ENCODE results near the gene C14orf132.

C14orf132 gene

DNA sequence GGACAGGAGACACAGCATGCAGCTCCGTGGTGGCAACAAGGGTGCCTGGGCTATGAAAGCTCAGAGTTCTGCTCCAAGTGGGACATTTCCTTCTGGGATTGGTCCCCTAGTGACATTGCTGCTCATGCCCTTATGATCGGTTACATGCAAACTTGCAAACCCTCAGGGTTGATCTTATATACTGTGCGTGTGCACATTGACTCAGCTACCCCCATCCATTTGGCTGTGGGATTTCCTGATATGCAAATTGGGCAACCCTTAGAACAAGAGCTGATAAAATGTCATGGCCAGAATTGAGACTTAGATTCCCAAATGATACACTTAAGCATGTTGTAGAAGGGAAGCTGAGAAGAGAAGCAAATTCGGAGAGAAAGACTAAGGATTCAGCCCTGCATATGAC is 92.7 kb downstream of the C14orf132 start:
- Mint-ChIP-seq H3K9me3 (no peaks in the 10 kb centered on the region), H3K27ac (no peak overlapping the region), H3K27me3 (ENCODE audit: low read depth) (no peaks in the 10 kb centered on the region), H3K36me3 (ENCODE audit: low read depth) (no peaks in the 10 kb centered on the region), H3K4me3 (no peak overlapping the region), H3K4me1 (ENCODE audit: low read depth) (peaks cover 2% of the 10 kb centered on the region)

DNA sequence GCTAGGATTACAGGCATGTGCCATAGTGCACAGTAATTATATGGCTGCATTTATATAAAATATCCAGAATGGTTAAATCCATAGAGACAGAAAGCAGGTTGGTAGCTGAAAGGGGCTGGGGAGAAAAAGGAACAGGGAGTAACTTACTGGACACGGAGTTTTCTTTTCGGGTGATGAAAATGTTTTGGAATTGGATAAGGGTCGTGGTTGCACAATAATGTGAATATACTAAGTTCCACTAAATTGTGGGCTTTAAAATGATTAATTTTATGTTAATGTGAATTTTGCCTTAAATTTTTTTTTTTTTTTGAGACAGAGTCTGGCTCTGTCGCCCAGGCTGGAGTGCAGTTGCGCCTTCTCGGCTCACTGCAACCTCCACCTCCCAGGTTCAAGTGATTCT is 95.3 kb downstream of the C14orf132 start:
- H3K27me3 Mint-ChIP-seq (ENCODE audit: low read depth) = no peaks in the 10 kb centered on the region

DNA sequence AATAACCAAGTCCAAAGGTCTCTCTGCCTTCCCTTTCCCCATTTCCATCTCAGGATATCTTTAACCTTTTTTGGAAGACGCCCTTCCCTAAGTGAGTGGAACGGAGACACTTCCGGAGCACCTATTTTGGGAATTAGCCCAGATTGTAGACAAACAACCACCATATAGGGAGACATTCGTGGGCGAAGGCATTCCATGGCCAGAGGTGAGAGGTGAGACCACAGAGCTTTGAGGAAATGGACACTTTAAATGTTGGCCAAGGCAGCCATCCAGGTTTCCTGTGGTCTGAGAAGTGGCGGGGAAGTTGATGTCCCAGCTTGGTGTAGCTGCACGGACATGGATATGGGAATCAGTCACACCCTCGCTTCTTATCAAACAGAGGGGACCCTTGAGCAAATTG is 96.1 kb downstream of the C14orf132 start:
- no peaks in the 10 kb centered on the region for H3K27me3 Mint-ChIP-seq (ENCODE audit: low read depth)
- no peaks in the 10 kb centered on the region for H3K4me1 Mint-ChIP-seq (ENCODE audit: low read depth)
- H3K9me3 Mint-ChIP-seq = no peaks in the 10 kb centered on the region
- H3K36me3 Mint-ChIP-seq (ENCODE audit: low read depth) = no peaks in the 10 kb centered on the region
- H3K27ac Mint-ChIP-seq = peak overlapping the region; percentile 37
- no peak overlapping the region for H3K4me3 Mint-ChIP-seq

More for the DNA sequence above, 95.3 kb downstream of the C14orf132 start:
- H3K4me3 Mint-ChIP-seq = no peak overlapping the region
- H3K36me3 Mint-ChIP-seq (ENCODE audit: low read depth) = no peaks in the 10 kb centered on the region
- no peaks in the 10 kb centered on the region for H3K9me3 Mint-ChIP-seq
- H3K4me1 Mint-ChIP-seq (ENCODE audit: low read depth) = no peaks in the 10 kb centered on the region
- no peak overlapping the region for H3K27ac Mint-ChIP-seq

DNA sequence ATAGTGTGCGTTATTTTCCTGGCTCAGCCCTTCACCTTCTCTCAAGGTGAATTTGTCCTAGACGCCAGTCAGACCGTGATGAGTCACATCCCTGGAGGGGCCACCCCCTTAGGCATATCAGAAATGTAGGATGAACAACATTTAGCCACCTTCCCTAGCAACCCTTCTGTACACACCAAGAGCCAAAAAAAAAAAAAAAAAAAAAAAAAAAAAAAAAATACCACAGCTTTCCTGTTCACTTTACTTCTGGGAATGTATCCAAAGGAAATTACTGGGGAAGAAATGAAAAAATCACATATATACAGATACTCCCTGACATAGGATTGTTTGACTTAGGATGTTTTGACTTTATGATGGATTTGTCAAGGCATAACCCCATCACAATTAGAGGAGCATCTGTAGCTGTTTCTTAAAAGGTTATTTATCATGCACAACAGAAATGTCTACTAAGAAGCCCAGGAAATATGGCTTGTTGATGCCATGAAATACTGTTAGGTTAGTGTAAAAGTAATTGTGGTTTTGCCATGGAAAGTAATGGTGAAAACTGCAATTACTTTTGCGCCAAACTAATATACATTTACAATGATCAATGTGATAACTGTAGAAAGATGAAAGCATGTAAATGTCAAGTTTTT is 97.3 kb downstream of the C14orf132 start:
- Mint-ChIP-seq H3K27me3 (ENCODE audit: low read depth) (no peaks in the 10 kb centered on the region), H3K4me3 (no peak overlapping the region), H3K9me3 (no peaks in the 10 kb centered on the region), H3K27ac (no peak overlapping the region), H3K36me3 (ENCODE audit: low read depth) (no peaks in the 10 kb centered on the region), H3K4me1 (ENCODE audit: low read depth) (no peaks in the 10 kb centered on the region)

DNA sequence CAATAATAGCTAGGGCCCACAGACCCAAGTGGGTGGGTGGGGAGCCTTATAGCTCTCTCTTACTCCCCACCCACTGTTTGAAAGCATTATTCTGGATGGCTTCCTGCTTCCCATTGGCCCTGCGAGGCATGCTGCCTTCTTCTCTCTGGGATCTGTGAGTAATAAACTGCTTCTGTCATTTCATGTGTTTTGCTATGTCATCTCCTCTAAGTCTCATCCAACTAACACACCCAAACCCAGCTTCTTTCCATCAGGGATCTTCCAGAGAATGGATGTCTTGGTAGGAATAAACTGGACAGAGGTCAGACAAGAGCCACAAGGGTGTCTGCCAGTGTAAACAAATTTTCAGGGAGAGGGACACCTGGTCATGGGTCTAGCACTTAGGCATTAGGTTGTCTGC is 99.1 kb downstream of the C14orf132 start:
- no peaks in the 10 kb centered on the region for H3K27me3 Mint-ChIP-seq (ENCODE audit: low read depth)

DNA sequence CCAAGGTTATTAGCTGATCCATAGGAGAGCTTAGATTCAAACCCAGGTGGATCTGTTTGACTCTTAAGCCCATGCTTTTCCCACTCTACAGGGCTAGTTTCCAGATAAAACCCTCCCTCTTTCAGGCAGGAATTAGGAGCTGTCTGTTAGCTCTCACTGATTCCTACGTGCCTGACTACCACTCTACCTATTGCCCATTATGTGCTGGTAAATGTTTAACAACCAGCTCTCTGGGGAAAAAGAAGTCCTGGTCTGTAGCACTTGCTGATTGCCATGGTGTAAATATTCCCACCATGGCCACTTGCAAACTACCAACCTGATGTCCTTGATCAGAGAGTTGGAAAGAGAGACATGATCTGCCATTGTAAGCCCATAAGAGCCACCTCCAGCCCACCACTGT is 100.0 kb downstream of the C14orf132 start:
- Mint-ChIP-seq H3K4me1 (ENCODE audit: low read depth) (no peaks in the 10 kb centered on the region), H3K36me3 (ENCODE audit: low read depth) (no peaks in the 10 kb centered on the region), H3K9me3 (no peaks in the 10 kb centered on the region), H3K4me3 (no peak overlapping the region), H3K27me3 (ENCODE audit: low read depth) (no peaks in the 10 kb centered on the region), H3K27ac (no peak overlapping the region)

More for the DNA sequence above, 99.1 kb downstream of the C14orf132 start:
- H3K4me3 Mint-ChIP-seq = no peak overlapping the region
- H3K4me1 Mint-ChIP-seq (ENCODE audit: low read depth) = no peaks in the 10 kb centered on the region
- no peak overlapping the region for H3K27ac Mint-ChIP-seq
- H3K36me3 Mint-ChIP-seq (ENCODE audit: low read depth) = no peaks in the 10 kb centered on the region
- H3K9me3 Mint-ChIP-seq = no peaks in the 10 kb centered on the region

DNA sequence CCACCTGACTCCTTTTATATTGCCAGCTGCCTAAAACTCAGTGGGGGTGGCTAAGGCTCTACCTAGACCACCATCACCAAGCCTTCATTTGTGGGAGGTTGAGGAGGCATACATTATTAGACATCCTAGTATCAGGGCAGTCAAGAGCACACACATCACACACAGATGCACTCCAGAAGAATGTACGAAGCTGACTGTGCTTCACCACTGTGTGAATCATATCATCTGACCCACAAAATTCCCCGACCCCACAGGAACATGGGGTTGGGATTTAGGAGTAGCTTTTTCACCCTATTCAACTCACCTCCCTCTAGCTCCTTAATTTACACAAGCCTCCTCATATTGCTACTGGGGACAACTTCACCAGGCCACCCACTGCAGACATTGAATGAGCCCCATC is 100.7 kb downstream of the C14orf132 start:
- Mint-ChIP-seq H3K27ac (no peak overlapping the region), H3K36me3 (ENCODE audit: low read depth) (no peaks in the 10 kb centered on the region), H3K9me3 (no peaks in the 10 kb centered on the region), H3K4me1 (ENCODE audit: low read depth) (no peaks in the 10 kb centered on the region), H3K27me3 (ENCODE audit: low read depth) (no peaks in the 10 kb centered on the region), H3K4me3 (no peak overlapping the region)

DNA sequence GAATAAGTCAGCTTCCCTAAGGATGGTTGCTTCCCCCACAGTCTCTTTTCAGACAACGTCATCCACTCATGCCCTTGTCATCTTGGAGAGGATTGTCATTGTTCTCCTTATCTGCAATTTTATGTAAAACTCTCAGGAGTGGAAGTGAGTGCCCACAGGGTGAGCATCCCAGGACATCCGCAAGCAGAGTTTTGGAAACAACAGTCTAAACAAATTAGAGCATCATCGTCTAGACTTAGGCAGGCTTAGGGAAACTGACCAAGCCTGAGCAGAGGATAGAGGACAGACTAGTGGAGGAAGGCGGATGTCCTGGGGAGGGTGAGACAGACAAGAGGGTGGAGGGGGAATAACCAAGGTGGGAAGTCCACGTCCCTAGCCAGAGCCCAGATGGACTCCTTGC is 101.8 kb downstream of the C14orf132 start:
- Mint-ChIP-seq H3K9me3 (no peaks in the 10 kb centered on the region), H3K27me3 (ENCODE audit: low read depth) (no peaks in the 10 kb centered on the region), H3K27ac (no peak overlapping the region), H3K4me1 (ENCODE audit: low read depth) (no peaks in the 10 kb centered on the region), H3K4me3 (no peak overlapping the region), H3K36me3 (ENCODE audit: low read depth) (no peaks in the 10 kb centered on the region)
